Activated CD4-positive, alpha-beta T cell treated with anti-CD3 and anti-CD28 coated beads for 48 hours (primary cell): ENCODE measurements around the gene TUT1.

ENCODE experiments used
- DNase-seq: peaks from one replicate; pipeline ENCODE4 v3.0.0-alpha.2; 2020

TUT1 gene

DNA sequence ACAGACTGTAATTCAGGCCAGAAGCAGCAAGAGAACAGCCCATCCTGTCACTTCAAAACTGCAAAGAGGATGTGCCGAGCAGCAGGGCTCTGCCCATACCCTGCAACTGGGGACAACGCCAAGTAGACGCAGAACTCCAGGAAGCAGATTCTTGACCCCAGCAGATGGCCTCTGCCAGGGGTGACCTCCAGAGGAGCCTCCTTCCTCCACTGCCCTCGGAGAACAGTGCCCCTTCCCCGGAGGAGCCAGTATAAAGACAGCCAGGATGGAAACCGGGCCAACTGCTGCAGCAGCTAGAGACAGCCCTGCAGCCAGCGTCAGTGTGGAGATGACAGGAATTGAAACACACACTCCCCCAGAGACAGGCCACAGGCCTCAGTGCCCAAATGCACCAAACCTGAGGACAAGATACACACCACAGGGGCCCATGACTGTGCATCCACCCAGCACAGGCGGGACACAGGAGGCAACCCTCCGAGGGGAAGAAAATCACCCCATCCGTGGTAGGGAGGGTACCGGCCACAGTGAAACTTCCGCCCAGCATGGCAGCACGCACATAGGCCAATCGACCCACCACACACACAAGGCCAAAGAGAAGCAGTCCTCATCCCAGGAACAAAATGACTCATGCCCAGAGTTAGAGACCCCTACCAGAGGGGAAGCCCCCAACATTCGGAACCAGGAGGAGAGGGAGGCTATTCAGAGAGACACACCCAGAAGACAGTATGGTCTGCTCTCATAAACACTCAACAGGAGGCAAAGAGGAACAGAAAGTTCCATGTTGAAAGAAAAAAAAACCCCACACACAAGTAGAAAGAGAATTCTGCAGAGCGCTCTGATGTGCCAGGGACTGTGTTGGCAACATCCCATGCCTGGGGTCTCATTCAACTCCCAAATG, 50.3 kb downstream of the TUT1 start:
- peak; percentile 37 for DNase-seq

- DNase-seq = peak; percentile 72
Measured at GRCh38 chr11:62539238-62539925, 51.9 kb downstream of the TUT1 start.

- no peak for DNase-seq
Measured at GRCh38 chr11:62538470-62539237, 52.7 kb downstream of the TUT1 start.

GRCh38 chr11:62536301-62536957, 54.9 kb downstream of the TUT1 start:
- DNase-seq = no peak

DNA sequence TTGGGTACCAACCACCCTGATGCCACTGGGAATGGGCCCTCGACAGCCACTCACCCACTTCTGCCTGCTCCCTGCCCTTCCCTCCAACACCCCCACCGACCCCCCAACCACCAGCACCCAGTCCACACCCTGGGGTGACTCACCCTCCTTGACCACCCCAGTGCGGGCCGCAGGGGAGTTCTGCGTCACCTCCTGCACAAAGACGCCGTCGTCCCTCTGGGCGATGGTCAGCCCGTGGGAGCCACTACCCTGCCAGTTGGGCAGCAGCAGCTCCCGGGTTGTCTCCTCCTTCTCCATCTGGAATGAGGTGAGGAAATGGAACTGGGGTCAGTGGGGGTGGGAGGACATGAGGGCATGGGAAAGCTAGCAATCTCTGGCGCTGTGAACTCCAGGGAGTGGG, 55.5 kb downstream of the TUT1 start:
- DNase-seq = no peak

DNA sequence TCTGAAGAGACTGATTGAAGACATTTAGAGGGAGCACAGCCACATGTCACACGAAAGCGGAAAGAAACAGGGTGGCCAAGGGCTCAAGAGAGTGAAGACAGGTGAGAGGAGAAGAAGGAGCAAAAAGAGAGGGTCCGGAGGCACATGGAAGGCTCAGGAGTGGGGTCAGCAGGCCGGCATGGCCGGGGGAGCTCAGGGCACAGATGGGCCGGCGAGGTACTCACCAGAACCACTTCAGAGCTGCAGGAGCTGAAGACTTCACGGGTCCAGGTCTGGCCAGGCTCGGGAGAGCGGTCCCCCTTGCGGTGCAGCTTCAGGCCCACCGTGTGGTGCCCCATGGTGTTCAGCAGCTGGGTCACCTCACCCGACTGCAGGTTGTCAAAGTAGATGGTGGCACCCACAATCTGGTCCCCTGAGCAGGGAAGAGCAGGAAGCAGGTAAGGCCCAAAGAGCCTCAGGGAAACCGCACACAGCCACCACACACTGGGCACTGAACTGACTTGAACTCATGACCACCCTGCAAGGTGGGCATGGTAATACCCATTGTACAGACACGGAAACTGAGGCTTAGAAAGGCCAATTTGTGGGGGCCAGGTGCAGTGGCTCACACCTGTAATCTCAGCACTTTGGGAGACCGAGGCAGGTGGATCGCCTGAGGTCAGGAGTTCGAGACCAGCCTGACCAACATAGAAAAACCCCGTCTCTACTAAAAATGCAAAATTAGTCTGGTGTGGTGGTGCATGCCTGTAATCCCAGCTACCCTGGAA, 56.4 kb downstream of the TUT1 start:
- no peak for DNase-seq

- no peak for DNase-seq
Measured at GRCh38 chr11:62532096-62532495, 59.2 kb downstream of the TUT1 start.
